HuH-7 (cell line): Measurements from ENCODE around the gene SFXN5.

Experiments used
- DNase-seq: peaks from one replicate; pipeline ENCODE4 v3.0.0; 2011; ENCODE audit warnings: low spot score

Gene SFXN5

DNA sequence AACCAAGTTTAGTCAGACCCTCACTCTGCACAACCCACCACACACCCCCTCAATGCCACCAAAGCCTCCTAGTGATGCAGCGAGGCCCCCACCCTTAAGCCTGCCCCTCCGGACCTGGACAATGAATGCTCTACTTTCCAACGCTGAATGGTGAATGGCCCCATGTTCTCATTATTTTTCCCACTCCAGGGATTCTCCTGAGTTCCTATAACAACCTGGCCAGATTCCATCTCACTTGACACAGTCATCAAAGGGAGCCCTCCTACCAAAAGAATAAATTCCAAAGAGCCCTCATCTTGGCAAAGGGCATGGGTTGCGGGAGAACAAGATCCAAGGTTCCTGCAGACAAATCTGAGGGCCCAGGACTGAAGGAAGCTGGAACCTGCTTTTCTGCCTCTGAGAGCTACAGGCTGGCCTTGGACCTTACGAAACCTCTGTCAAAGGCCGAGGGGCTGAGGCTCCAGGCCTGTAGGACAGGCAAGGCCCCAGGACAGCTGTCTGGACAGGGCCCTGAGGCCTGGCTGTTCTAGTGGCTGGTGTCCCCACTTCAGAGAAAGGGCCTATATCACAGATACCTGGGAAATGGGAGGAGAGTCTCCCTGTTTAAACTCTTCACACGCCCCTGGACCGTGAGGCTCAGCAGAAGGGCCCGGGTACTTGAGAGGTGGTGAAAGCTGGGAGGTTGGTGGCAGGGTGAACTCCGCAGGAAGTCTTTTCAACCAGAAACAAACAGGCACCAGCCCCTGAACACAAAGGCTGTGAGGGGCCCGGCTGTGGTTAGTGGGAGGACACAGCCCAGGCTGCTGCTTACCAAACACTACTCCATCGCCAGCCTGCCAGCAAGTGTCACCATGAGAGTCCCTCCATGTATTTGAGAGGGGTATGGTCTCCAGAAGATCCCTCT lies 27.3 kb downstream of the SFXN5 start:
- DNase-seq: no peak

DNA sequence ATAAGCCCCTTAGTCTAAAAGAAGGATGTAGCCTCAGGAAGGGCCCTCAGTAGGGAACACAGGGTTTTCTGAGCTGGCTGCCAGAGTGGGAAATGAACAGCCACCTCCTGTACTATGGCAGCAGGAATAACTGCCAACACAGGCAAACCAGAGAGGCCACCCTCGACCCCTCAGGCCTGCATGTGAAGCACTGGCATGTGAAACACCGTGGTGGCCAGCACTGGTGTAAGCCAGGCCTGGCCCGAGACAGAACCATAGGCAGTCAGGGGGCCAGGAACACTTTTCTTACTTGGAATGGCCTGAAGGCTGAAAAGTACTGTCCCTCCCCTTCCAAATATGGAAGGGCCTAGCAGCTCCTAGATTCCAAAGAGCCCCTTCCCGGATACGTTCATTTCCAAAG lies 28.2 kb downstream of the SFXN5 start:
- no peak for DNase-seq

DNA sequence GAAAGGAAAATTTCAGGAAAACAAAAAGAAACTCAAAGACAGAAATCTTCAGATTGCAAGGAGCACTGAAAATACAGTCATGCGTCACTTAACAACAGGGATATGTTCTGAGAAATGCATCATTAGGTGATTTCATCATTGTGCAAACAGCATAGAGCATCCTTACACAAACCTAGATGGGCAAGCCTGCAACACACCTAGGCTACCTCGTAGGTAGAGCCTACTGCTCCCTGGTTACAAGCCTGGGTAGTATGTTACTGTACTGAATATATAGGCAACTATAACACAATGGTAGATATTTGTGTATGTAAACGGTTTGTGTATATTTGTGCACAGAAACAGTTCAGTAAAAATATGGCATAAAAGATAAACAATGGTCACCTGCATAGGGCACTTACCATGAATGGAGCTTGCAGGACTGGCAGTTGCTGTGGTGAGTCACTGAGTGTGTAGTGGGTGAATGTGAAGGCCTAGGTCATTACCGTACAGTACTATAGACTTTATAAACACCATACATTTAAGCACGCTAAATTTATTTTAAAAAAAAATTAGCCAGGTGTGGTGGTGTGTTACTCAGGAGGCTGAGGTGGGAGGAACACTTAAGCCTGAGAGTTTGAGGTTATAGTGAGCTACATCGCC lies 33.4 kb downstream of the SFXN5 start:
- DNase-seq: no peak

DNA sequence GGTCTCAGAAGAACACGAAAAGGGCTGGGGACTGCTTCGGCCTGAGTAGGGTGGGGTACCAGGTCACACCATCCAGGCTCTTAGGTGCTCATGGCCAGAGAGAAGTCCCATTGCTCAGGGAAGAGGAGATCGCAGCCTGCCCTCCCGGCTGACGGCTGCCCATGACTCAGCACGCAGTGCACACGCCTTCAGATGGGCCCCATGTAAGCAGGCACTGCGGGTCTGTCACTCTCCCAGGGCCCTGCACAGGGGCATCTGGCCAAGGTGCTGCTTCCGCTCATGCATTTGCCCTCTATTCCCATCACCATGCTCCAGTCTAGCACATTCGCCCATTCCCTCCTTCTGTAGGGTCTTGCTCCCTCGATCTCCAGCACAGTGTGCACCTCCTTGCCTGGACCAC lies 34.7 kb downstream of the SFXN5 start:
- no peak for DNase-seq

DNA sequence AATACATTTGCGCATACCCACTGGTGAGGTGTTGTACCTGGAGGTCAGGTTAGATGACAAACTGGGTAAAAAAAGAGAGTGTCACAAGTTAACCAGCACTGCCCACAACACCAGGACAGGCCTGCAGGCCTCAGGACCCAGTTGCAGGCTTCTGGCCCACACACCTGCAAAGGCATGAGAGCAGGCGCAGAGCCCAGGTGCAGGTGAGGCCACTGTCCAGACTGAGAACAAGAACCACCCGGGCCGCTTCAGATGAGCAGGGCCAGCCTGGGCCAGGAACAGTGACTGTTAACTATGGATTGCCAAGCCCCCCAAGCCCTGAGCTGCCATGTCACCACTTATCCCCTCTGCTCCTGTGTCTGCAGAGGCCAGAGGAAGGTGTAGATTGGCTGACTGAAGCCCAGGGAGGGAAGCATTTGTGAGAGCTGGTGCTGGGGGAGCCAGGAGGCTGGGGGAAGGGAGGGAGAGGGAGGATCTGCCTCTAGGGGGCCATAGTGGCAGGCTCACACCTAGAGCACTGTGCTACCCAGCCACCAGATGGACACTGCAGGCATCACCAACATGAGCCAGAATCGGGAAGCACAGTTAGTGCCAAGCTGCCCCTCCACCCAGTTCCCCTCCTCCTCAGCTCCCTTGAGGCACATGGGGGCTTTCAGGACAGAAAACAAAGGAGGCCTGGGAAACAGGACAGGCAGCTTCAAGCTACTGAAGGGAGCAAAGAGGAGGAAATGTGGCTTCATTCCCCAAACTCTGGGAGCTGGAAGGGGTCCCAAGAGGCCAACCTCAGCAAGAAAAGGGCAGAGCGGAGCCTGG lies 35.4 kb downstream of the SFXN5 start:
- DNase-seq: peak; percentile 55

DNA sequence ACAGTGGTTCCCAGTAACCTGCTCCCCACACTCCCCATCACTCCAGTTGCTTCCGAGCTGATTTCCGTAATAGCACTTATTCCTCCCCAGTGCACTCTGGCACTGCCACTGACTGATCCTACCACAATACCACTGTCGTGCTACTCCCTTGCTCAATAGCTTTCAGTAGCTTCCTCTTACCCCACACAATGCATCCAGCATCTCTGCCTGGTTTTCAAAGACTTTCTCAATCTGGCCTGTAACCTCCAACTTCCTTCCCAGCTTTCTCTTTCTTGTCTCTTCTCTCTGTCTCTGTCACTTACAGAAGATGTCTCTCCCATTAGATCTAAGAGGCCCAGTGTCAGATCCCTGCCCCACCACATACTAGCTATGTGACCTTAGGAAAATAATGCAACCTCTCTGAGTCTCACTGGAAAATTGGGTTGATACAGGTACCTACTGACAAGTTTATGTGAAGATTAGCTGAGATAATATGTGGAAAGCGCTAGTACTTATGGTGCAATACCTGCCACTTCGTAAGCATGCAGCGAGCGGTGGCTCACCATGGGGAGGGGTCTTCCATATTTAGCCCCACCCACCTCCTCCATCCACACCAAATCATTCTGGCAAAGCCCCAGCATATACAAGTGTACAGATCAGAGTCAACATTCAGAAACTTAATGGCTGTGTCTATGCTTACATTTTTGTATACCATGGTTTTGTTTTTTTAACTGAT lies 36.7 kb downstream of the SFXN5 start:
- no peak for DNase-seq

DNA sequence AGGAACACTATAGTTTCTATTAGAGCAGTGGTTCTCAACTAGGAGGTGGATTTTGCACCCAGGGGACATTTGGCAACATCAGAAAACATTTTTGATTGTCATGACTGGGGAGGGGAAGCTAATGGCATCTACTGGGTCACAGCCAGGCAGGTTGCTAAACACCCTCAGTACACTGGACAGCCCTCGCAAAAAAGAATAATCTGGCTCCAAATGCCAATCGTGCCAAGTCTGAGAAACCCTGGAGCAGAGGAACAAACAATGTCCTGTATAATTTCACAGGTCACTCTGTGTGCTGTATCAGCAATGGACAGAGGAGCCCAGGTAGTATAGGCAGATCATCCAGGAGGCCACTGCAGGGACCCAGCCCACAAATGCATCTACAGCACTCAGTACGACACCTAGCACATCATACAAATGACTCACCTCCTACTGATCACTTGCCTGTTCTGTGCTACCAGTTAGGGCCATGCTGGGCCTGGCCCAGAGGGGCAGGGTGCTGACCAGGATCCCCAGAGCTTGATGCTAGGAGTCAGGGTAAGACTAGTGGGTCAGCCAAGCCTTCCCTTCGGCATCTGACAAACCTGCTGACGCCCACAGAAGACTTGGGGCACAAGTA lies 37.6 kb downstream of the SFXN5 start:
- DNase-seq: no peak

DNA sequence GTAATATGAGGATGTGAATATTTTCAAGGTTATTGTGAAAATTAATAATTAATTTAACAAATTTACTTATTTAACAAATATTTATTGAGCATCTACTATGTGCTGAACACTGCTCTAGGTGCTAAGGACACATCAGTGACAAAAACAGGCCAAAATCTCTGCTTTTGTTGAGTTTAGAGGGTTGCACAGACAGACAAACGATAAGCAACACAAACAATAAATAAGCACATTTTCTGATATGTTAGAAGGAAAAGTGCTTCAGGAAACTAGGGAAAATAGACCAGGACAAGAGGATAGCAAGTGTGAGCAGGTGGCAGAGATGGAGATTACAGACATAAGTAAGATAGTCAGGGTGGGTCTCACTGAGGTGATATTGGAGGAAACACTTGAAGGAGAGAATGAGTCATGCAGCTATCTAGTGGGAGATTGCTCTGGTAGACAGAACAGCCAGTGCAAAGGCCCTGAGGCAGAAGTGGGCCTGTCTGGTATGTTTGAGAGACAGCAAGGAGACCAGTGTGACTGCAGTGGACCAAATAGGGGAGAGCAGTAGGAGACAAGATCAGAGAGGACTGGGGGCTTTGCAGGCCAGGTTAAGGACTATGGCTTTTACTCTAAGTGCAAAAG lies 38.3 kb downstream of the SFXN5 start:
- DNase-seq: no peak

DNA sequence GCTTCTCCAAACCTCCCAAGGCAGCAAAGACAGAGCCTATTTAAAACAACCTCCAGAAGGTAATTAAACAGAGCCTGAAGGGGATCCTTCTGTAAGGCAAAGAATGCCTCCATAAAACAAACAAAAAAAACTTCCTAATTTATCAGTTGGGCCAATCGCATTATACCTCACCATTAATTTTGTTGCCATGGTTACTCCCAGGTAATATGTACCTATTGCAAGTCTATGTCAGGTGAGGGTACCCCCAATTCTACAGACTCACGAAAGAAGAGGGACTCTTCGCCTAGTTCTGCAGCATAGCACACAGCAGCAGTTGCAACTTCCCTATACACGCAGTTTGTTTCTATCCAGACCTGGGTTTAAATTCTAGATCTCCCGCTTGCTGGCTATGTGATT lies 38.8 kb downstream of the SFXN5 start:
- no peak for DNase-seq

DNA sequence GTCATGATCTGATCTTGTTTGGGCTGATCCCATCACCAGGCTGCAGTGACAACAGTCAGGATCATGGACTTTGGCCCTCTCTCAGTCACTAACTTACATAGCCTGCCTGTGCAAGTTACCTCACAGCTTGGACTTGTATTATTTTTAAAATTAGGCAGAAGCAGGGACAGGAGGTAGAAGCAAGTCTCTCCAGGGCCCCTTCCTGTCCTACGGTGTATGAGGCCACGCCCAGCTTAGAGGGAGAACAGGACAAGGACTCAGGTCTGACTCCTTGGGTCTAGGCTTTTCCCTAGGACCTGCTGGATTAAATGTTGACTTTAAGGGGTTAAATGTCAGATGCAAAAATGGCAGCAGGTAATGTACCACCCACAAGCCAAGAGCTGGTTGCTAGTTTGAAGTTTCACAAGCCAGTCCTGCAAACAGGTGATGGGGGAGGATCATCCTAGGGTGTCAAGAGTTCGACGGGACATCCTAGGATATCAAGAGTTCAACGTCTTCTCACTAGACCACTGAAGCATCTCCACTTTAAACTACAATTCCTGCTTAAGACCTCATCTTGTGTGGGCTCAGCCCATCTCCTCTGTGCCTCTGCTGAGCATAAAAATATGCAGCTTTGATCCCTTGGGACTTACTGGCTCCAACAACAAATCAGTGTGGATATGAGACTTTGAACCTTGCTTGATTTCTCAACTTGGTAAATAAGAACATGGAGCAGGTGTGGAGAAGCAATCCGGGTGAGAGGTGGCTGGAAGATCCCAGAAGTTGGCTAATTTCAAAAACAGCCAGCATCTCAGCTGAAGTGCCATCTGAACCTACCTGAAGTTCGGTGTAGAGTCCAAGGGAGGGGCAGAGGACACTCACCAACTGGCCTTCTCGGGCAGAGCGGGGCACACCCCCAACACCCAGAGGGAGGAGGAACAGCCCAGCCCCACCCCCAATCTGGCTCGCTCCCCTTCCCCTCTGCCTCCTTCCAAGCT lies 39.5 kb downstream of the SFXN5 start:
- DNase-seq: peak; percentile 74

DNA sequence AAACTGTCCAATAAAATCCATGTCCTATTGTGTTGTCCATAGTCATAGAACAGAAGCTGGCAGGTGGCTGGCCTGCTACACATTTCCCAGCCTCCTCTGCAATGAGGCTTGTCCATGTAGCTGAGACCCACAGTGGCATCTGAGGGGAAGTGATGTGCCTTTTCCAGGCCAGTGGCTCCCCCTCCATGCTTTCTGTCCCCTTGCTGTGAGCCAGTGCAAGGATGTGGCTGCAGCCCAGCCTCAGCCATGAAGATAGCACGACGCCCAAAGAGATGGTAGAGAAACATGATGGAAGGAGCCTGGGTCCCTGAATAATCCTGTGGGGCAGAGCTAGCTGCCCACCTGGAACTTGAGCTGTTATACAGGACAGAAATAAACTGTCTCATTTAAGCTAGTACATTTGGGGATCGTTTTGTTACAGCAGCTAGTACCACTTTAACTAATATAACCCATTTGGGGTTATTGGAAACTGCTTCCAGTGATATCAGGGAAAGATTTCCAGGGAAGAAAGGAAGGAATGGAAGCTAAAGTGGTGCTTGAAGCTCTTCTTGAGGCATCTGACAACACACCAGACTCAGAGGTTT lies 40.3 kb downstream of the SFXN5 start:
- no peak for DNase-seq

DNA sequence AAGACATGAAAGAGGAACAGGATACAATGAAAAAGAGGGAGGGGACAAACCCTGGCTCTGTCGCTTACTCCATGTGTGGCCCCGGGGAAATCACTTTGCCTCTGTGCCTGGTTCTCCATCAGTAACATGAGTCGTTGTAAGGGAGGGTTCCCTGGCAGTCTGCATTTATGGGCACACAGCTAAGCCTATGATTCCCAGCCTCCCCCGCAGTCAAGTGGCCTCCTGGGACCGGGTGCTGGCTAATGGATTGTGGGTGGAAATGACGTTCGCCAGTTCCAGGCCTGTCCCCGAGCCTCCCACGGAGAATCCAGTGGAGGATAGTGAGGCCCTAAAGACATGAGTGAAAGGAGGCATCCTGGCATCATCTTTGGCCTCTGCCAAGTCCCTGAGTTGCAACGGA lies 42.7 kb downstream of the SFXN5 start:
- DNase-seq: no peak

DNA sequence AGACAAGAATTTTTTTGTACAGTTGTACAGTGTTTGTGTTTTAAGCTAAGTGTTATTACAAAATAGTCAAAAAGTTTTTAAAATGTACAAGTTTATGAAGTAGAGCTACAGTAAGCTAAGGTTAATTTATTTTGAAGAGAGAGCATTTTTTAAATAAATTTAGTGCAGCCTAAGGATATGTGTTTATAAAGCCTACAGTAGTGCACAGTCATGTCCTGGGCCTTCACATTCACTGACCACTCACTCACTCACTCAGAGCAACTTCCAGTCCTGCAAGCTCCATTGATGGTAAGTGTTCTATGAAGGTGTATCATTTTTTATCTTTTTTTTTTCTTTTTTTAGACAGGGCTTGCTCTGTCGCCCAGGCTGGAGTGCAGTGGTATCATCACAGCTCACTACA lies 44.2 kb downstream of the SFXN5 start:
- no peak for DNase-seq

DNA sequence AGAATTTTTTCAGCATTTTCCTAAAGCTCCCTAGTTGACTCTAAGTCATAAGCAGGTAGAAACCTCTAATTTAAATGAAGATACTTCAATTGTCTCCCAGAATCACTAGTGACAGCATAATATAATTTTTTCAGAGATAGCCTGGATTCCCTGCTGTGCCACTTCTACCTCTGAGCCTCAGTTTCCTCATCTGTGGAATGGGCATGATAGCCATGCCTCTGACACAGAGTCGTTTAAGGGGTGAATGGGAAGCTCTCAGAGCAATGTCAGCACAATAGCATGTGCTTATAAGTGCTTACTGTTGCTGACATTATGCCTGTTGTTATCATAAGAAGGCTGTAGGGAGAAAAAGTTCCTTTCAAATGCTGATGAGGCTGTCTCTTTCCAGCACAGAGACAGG lies 48.0 kb downstream of the SFXN5 start:
- DNase-seq: no peak

DNA sequence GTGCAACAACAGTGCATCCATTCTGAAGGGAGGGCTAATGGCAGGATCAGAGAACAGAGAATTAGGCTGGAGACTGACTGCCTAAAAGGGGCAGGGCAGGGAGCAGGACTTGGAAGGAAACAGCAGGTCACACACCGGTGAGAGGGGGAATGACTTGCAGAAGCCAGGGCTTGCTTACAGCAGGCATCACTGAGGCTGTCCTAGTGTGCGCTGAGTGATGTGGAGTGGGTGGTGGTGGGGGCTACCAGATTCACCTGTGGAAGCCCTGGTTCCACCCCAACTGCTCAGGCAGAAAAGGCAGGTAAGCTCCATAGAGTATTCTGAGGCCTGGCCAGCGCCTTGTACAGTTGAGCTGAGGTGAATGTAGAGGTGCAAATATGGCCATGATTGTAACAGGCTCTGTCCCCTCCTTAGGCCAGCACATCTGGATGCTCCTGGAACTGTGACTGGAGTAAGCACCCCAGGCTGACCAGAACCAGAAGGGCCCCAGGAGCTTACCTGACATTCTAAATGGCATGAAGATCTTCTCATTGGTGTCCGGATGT lies 49.4 kb downstream of the SFXN5 start:
- no peak for DNase-seq

DNA sequence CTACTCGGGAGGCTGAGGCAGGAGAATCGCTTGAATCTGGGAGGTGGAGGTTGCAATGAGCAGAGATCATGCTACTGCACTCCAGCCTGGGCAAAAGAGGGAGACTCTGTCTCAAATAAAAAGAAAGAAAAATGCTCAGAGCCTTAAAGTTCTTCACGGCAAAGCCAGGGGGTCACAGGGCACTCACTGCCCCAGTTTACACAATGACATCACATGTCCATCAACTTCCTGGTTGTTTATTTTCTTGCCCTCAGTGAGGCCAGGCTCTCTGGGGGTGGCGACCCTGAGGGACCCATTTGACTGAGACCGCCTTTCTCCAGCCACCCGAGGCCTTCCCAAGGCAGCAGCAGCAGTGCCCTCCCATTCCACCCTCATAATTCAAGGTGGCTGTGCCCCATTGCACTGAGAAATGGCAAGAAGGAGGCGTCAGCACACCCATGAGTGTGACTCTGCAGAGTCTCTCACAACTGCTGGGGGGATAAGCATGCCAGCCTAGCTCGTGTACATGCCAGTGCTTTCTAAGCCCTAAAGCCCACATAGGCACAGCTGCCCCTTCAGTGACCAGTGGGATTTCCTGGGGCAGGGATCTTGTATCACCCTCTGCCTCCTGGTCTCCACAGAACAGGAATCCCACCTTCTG lies 50.0 kb downstream of the SFXN5 start:
- DNase-seq: peak; percentile 40

DNA sequence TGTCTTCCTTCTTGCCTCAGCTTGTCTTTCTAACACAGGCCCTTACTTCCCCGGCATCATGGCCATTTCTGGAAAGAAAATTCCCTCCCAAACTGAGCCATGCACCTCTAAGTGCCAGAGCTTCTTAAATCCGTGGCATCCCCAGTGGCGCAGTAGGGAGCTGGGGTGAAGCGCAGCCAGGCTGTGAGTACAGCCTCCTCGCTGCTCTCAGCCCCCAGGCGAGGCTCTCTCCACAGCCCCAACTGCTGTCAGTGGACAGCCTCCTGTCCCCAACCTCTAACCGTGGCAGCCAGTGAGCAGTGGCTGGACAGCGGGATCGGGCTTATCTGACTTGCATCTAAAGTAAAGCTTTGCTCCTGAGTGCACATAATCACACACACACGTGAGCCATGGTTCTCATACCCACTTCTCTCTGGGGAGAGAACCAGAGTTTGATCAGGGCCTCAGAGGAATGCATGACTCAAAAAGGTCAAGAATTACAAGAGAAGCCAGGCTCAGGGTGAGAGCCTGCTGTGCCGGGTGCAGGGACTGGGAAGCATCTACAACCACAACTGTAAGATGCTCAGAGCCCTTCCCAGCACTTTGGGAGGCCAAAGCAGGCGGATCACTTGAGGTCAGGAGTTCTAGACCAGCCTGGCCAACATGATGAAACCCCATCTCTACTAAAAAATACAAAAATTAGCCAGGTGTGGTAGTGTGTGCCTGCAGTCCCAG lies 50.7 kb downstream of the SFXN5 start:
- DNase-seq: peak; percentile 57

DNA sequence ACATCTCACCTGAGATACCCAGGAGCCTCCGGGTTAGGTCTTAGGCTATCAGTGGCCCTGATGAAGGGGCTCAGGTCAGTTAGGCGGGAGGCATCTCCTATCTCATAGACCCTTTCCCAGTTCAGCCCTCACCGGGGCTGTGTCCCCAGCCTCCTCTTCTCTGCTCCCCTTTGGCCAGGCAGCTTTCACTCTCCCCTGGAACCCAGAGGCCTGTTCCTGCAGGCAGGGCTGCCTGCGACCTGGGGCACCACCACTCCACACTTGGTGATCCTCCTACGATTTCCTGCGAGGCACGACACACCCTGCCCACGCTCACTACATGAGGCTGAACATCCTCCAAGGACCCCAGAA lies 51.2 kb downstream of the SFXN5 start:
- no peak for DNase-seq
